HG03521 (cell line): Measurements from ENCODE around the gene MSH3.
"Not testable (repeated sequence)": the region's sequence is repeated elsewhere in the genome, so short reads cannot be mapped to it uniquely, and the experiment has no call there.

Source experiments
- ATAC-seq: cut with Tn5 transposase; IDR thresholded peaks from one replicate; pipeline ENCODE4 v1.9.1; 2021; ENCODE audit warnings: mild to moderate bottlenecking, moderate library complexity; ENCODE audit not compliant: unreplicated experiment

MSH3 gene

DNA sequence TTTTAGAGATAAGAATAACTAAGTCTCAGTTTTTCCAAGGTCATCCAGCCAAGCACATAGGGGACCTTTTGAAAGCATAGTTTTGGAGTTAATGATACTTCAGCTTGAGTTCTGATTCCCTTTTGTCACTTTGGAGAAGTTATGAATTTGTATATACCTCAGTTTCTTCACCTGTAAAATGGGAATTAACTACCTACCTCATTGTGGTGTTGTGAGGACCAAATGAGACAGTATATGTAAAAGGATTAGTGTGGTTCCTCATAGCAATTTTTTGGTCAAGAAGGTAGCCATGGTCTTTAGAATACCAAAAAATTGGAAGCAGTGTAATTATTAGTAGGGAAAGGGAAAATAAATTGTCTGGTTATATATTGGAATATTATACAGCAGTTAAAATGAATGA lies 98.0 kb downstream of the MSH3 start:
- ATAC-seq: no peak

DNA sequence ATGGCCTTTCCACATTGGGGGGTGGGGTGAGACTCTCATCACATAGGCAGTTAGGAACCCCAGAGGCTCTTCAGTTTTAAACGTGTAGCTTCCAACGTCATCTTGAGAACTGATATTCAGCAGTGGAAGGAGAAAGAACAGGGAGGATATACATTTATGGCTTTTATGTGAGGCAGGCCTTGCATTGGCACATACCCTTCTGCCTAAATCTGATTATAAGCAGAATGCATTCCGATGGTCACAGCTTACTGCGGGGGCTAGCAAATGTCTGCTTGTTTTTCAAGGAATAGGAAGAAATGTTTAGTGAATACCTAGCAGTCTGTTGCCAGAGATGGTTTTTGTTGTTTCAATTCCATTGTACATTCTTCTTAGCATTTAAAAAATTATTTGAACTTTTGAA lies 99.3 kb downstream of the MSH3 start:
- no peak for ATAC-seq

DNA sequence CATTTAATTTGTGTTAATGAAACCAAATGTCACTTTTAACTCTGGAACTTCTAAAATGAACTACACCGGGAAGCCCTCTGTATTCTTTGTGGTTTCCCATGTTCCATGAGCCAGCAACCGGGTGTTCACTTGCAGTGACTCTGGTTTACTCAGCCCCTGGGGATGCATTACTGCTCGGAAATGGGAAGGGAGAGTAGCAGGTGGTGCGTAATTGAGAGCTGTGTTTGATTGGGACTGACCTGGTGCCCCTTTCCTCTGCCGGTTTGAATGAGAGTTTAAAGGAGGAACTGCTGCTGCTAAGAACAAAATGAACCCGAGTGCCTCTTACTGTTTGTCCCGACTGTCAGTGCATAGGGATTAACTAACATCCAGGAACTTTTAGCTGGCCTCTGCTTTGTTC lies 100.4 kb downstream of the MSH3 start:
- ATAC-seq: peak; percentile 30

DNA sequence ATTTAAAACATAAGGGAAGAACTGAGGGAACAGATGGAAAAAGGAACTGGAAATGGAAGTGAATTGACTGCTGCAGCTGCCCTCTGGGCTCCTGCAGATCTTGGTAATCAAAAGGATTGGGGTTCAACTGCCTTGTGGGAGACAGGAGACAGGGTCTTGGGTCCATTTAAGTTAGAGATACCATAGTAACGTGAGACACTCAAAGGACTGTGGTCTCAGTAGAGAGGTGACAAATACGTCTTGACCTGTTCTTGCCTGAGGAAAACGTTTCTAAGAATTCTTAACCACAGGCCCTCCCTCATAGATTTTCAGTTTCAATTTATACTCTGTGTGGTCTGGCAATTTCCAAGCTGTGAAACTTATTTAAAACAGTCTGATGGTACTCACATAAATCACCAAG lies 101.2 kb downstream of the MSH3 start:
- ATAC-seq: peak; percentile 97

DNA sequence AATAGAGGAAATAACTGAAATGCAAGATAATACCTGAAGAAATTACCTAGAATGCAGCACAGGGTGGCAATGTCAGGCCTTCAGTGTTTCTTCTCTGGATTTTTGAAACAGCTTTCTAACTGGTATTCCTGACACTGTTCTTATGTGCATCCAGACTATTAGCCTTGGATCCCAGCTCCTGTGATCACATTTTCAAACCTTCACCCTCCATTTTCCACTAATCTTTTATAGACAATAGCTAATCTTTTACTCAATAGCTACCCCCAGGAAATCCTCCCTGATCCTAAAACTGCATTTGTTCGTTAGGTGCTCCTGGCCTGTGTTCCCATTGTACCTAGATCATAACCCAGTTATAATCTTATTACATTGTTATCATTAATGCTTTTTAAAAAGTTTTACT lies 101.8 kb downstream of the MSH3 start:
- no peak for ATAC-seq

DNA sequence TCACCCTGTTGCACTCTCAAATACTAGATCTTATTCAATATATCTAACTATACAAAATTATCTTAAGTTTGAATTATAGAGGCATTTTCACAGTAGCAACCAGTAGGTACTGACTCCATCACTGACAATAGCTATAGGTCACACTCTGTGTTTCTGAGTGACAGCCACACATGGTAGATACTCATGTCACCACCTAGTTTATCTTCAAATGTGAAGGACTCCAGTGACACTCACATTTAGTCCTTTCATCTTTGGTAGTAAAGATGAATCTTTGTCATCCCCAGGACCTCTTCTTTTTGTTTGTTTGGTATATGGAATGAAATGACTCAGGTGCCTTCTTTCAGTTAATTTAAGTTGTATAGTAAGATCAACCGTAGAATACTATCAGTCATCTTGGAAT lies 102.8 kb downstream of the MSH3 start:
- no peak for ATAC-seq

DNA sequence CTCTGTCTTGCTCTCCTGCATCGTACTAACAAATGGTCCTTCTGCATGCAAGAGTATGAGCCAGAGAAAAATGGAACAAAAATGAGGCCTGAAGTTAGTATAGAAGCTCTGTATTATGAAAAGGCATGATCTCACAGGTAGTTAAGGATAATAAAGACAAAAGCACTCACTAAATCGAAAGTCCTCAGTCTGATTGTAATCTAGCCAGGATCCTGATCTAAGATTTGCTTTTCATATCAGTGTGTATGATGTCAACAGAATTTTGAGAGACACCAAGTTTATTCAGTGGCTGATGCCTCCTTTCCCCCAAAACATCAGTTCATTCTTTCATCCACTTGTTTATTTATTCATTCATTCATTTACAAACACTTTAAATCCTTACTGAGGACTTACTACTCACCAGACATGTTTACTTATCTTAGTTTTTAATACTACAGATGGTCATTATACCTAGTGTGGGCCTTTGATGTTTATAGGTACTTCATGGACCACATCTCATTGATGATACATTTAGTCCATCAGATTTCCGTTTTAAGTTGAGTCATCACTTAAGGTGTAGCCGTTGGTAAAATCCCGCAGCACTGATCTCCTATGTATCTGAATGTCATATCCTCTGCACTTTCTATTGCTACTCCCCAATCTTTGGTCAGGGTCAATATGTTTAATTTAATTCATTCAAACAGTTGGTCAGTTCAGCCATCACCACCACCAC lies 105.6 kb downstream of the MSH3 start:
- ATAC-seq: no peak

DNA sequence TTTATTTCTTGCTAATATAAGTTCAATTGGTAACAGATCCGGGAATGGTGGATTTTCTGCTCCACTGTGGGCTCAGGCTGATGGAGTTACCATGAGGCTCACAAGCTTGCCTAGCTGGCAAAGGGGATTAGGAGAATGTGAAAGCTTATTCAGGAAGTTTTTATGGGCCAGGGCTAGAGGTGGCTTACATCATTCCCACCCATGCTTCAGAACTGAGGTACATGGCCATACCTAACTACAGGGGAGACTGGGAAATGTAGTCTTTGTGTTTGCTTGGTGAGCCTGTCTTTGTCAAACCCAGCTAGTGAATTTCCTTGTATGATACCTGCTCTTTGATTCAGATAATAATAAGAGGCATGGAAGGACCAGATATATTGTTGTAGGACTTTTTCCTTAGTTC lies 106.2 kb downstream of the MSH3 start:
- no peak for ATAC-seq

DNA sequence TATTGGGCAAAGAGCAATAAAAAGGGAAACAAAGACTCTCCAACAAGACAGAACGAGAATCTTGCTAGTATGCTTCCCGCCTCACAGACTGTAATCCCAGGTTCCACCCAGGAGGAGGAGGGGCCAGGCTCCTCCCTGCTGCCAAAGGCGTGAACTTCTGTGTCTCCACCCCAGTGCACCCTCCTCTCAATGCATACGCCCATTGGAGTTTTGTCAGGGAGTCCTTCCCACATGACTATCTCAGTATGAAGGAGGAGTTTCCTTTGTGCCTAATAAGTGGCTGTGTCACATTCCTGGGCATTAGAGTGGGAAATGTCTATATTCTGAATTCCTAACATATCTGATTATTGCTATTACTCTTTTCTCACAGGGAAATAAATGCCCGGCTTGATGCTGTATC lies 106.7 kb downstream of the MSH3 start:
- ATAC-seq: no peak

DNA sequence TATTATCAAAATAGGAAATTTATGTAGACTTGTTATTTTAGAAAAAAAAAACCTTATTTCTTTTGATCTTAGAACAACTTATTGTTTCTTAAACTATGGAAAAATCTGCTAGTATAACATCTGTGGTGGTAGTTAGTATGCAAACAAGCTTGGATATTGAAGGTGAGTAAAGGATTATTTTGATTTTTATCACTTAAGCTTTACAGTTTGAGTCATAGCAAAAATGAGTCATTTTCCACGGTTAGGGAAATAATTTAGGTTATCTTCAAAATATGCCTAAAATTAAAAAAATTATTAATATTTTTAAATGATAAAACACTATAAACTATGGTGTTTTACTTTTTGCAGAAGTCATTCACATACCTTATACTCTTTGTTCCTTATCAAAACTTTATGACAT lies 107.5 kb downstream of the MSH3 start:
- ATAC-seq: no peak

DNA sequence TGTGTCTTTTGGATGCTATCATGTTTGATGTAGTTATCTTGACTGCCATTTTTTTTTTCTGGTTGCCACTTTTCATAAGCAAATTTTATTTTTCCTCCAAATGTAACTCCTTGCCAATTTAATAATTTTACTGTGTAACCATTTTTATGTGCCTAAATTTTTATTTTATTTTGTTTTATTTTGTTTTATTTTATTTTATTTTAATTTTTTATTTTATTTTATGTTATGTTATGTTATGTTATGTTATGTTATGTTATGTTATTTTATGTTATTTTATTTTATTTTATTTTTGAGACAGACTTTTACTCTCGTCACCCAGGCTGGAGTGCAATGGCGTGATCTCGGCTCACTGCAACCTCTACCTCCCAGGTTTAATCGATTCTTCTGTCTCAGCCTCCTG lies 108.1 kb downstream of the MSH3 start:
- no peak for ATAC-seq

DNA sequence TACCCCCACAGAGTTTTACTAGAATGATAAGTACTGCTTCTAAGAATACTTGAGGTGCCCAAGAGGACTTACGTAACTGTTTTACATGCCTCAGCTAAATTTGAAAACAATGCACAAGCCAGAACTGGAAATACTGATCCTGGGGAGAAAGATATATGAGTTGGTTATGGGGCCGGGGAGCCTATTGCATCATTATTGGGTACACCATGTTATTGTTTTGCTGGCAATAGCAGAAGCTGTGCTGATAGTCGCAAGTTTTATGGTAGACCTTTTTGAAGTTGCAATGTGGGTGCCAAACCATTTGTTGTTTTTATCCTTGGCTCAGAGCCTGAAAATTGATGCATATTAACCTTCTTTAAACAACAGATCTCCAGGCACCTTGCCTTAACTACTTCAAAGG lies 108.8 kb downstream of the MSH3 start:
- ATAC-seq: no peak

DNA sequence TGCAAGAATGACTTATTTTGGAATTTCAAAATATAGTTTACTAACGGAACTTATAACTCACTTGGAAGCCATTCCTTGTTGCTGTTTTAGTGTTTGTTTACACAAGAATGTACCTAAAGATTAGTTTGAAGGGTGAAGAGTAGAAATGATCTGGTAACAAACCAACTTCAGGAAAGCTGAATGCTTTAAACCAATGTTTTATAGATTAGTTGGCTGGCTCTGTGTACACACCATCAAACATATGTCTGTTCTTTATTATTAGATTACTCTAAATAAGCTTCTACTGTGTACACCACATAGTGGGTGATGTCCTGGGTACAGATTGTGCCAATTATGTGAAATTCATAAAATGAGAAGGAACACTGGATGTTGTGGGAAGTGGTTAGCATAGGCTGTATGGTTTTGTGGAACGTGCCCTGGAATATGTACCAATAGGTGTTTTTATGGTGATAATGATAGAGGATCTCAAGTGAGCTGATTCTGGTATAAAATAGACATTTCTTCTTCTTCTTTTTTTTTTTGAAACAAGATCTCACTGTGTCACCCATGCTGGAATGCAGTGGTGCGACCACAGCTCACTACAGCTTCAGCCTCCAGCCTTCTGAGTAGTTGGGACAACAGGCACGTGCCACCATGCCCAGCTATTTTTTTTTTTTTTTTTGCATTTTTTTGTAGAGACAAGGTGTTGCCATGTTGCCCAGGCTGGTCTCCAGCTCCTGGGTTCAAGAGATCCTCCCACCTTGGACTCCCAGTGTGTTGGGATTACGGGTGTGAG lies 109.6 kb downstream of the MSH3 start:
- no peak for ATAC-seq

DNA sequence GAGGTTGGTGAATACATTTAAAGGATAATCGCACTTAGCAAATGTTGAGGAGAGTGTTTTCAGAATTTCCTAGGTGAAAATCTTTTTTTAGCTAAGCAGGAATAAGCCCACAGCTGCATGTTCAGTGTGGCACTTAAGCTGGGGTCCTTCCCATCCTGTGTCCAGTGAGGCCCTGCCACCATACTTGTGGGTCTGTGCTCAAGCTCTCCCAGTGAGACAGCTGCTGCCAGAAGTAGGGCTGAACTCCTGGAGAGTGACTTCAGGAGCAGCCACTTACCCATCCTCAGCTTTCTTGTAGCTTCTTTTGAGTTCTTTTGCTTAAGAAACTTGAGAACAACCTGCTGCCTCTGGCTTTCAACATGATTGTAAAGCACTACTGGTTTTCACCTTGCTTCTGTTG lies 110.3 kb downstream of the MSH3 start:
- no peak for ATAC-seq

DNA sequence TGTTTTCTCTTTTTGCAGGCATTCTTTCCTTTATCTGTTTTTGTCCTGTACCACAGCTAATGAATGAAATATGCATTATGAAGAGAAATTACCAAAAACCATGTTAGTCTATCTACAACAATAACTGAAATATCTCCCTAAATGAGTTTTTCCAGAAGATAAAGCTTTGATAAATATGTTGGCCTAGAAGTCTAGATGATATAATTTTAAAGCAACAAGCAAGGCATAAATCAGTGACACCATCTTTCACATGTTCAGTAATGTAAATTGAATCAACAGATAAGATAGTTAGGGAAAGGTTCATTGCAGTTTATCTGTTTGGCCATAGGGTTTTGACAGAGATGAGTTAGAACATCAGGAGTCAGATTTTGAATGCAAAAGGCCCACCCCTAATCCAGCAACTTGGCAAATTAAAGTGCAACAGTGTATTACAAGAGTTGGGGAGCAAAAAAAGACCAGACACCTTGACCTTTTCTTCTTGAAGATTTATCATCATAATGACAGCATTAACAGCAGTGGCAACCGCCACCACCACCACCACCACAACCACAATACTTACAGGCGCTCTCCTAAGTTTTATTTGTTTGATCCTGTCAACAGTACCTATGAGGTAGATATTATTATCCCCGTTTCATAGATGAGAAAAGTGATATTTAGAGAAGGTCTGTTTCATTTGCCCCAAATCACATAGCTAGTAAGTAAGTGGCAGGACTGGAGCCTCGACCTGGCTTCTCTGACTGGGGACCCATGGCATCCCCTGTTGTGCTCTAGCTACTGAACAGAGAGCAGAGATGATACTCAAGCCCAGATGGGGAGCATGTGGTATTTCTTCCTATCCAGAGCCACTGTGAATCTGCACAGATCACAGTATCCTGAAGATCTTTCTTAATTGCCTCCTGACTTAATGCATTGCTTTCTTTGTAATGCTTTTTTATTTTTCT lies 123.2 kb downstream of the MSH3 start:
- no peak for ATAC-seq

DNA sequence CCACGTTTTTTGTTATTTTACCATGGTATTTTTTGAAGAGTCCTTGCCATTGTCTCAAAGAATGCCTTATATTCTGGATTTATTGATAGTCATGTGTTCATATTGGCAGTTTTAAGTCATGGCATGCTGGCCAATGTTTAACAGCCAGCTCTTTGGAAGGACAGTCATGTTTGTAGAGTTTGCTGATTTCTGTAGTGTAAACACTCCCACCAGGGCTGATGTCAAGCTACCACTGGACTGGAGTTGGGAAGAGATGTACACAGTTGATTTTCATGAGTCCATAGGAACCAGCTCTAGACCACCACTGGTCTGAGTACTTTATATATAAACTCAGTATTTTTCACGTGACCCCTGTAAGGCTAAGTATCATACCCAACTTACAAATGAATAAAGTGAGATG lies 125.6 kb downstream of the MSH3 start:
- no peak for ATAC-seq

DNA sequence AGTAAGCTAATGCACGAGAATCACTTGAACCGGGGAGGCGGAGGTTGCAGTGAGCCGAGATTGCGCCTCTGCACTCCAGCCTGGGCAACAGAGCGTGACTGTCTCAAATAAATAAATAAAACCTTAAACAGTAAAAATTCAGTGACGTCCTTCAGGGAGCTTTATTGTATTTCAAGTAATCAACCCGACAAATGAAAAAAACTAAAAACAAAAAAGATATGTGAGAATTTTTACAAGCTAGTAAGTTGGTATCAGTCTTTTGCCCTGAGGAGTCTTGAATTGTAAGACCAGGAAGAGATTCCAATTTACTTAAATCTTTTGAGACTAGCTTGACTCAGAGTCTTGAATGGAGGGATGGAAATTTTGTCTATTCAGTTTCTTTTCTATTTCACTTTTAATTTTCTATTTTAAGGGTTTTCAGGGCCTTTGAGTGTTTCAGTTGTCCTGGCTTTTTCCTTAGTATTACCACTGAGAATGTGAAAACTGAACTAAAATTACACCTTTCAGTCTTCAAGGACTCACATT lies 126.4 kb downstream of the MSH3 start:
- ATAC-seq: no peak

DNA sequence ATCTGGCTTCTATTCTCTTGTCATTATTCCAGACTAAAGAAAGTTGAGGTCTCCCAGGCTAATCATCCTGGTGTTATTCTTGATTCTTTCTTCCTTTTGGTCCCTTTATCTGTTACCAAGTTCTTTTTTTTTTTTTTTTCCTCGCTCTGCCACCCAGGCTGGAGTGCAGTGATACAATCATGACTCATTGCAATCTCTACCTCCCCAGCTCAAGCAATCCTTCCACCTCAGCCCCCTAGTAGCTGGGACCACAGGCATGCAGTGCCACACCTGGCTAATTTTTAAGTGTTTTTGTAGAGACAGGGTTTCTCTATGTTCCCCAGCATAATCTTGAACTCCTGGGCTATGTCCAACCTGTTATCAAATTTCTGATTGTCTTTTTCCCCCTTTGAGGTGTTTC lies 126.9 kb downstream of the MSH3 start:
- no peak for ATAC-seq

DNA sequence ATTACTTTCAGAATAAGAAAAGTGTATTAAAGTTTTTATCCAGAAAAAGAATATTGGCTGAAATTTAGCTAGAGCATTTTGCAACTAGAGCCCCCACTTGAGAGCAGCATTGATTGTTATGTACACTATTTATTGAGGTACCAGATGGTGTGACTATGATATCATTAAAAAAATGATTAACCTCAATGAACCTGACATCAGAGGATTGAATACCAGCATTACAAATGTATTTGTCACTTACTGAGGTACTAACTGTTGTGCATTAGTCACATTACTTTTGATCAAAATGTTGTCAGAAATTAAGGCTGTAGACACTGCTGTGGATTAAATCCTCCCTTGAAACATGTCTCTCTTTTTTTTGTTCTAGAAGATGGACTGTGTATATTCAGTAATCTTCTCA lies 128.2 kb downstream of the MSH3 start:
- ATAC-seq: no peak

DNA sequence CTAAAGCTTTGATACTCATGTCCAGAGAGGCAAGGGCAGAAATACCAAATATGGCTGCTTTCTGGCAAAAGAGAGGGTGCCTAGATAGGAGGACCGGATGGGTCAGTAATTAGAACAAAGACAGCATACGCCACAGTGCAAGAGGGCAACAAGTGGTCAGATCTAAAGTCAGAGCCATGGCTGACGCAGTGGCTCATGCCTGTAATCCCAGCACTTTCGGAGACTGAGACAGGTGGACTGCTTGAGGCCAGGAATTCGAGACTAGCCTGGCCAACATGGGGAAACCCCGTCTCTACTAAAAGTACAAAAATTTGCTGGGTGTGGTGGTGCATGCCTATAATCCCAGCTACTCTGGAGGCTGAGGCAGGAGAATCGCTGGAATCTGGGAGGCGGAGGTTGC lies 129.3 kb downstream of the MSH3 start:
- not testable (repeated sequence) for ATAC-seq

DNA sequence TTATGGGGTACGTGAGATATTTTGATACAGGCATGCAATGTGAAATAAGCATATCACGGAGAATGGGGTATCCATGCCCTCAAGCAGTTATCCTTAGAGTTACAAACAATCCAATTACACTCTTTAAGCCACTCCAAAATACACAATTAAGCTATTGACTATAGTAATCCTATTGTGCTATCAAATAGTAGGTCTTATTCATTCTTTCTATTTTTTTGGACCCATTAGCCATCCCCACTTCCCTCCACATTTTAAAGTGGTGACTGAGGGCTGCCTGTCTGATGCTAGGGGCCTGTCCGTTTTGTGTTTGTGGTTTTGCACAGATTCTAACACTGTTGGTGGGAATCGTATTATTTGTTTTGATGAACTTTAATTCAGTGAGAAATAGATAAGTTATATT lies 130.0 kb downstream of the MSH3 start:
- no peak for ATAC-seq
